HCT116 (cell line): ENCODE measurements around the gene KIAA0825. TPM values are rescaled to one million over a fixed set of nuclear protein-coding genes. Genes with fewer than 3 reads are reported as not detected.
"Not testable (repeated sequence)": the region's sequence is repeated elsewhere in the genome, so short reads cannot be mapped to it uniquely, and the experiment has no call there.

Experiments used
- ATAC-seq: fragments of 200-7000 bp; cut with Tn5 transposase; 2 replicates; pipeline ENCODE4 v1.9.1; 2020; ENCODE audit warnings: mild to moderate bottlenecking, moderate library complexity
- BruUV-seq: library from RNA; stranded (reverse); fragments of 400-500 nt; replicated peaks from 2 replicates; lab custom pipeline; 2021; lab: Mats Ljungman, UMichigan
- CTCF ChIA-PET: fragments of 300-600 bp; sonication (Branson Sonifier 250); formaldehyde crosslinking; loops from one replicate; lab custom pipeline; 2021; ENCODE audit warnings: antibody characterized with exemption; lab: Charles Lee
- POLR2A ChIA-PET: fragments of 300-600, 350-600 bp; sonication (Branson Sonifier 250); formaldehyde crosslinking; loops from one replicate; lab custom pipeline; 2021; ENCODE audit warnings: antibody characterized with exemption; lab: Charles Lee
- RAD21 ChIA-PET, 2 experiments: fragments of 300-600 bp; sonication (Branson Sonifier 250); formaldehyde crosslinking; loops; one replicate each; lab custom pipeline; 2023; ENCODE audit warnings: low total read pairs in 2 of 2; ENCODE audit not compliant: uncharacterized antibody in 2 of 2, unreplicated experiment in 2 of 2, low non-redundant PET in 1 of 2; lab: Charles Lee
- DNase-seq: peaks from one replicate; pipeline ENCODE4 v3.0.0-alpha.2; 2010; ENCODE audit warnings: low read depth, low spot score
- H2AFZ ChIP-seq: fragments of 200-600 bp; shearing (Covaris generic), sonication (generic); 2 replicates; pipeline ENCODE4 v1.6.1; 2017; ENCODE audit warnings: low read depth, mixed run types, mixed read lengths, antibody characterized with exemption, low read length; ENCODE audit not compliant: poor library complexity, severe bottlenecking
- H3K27ac ChIP-seq: 2 replicates; pipeline ENCODE4 v1.5.1; 2012; ENCODE audit warnings: low read depth, low read length
- H3K27me3 ChIP-seq: fragments of 200-600 bp; sonication (generic); 2 replicates; pipeline ENCODE4 v1.6.1; 2016; ENCODE audit warnings: mixed run types, low read length, mixed read lengths; ENCODE audit not compliant: insufficient read depth
- H3K36me3 ChIP-seq, 2 experiments: fragments of 200-500 bp in 1 of 2; fragments of 200-600 bp in 1 of 2; sonication (Bioruptor generic) in 1 of 2; sonication (generic) in 1 of 2; 2 replicates each; pipeline versions ENCODE4 v1.5.1 to v1.6.1; 2014 to 2016; ENCODE audit warnings: low read length in 2 of 2, inconsistent platforms in 1 of 2, mixed read lengths in 1 of 2, mixed run types in 1 of 2; ENCODE audit not compliant: insufficient read depth in 2 of 2, control insufficient read depth in 1 of 2
- H3K4me1 ChIP-seq, 2 experiments: fragments of 200-600 bp in 1 of 2; sonication (generic) in 1 of 2; 2 replicates each; pipeline versions ENCODE4 v1.5.1 to v1.6.1; 2012 to 2017; ENCODE audit warnings: low read length in 2 of 2, inconsistent platforms in 1 of 2, mild to moderate bottlenecking in 1 of 2, mixed read lengths in 1 of 2, mixed run types in 1 of 2, moderate library complexity in 1 of 2; ENCODE audit not compliant: insufficient read depth in 2 of 2, control insufficient read depth in 1 of 2
- H3K4me2 ChIP-seq: fragments of 200-600 bp; sonication (generic); 2 replicates; pipeline ENCODE4 v1.6.1; 2017; ENCODE audit warnings: mixed run types, low read length, mixed read lengths
- H3K4me3 ChIP-seq, 2 experiments: fragments of 200-600 bp in 1 of 2; sonication (generic) in 1 of 2; replicated peaks in 1 of 2; 2 replicates each; pipeline ENCODE4 v1.5.1; 2011 to 2016; ENCODE audit warnings: low read length in 2 of 2, control low read depth in 1 of 2, low read depth in 1 of 2, mild to moderate bottlenecking in 1 of 2, mixed read lengths in 1 of 2, mixed run types in 1 of 2
- H3K79me2 ChIP-seq: fragments of 200-600 bp; sonication (generic); 2 replicates; pipeline ENCODE4 v1.6.1; 2017; ENCODE audit warnings: mild to moderate bottlenecking, mixed run types, low read length, moderate library complexity, mixed read lengths; ENCODE audit not compliant: insufficient read depth
- H3K9ac ChIP-seq: fragments of 200-600 bp; sonication (generic); 2 replicates; pipeline ENCODE4 v1.6.1; 2016; ENCODE audit warnings: low read length, mixed read lengths
- H3K9me2 ChIP-seq: fragments of 200-600 bp; sonication (generic), shearing (Covaris generic); 2 replicates; pipeline ENCODE4 v1.6.1; 2017; ENCODE audit warnings: mixed run types, mild to moderate bottlenecking, moderate library complexity; ENCODE audit not compliant: insufficient read depth
- H3K9me3 ChIP-seq, 2 experiments: fragments of 200-500 bp in 1 of 2; fragments of 200-600 bp in 1 of 2; sonication (Bioruptor generic) in 1 of 2; sonication (generic) in 1 of 2; 2 replicates each; pipeline ENCODE4 v1.6.1; 2014 to 2017; ENCODE audit warnings: low read length in 2 of 2, mixed read lengths in 2 of 2, inconsistent platforms in 1 of 2, low read depth in 1 of 2, mild to moderate bottlenecking in 1 of 2, mixed run types in 1 of 2, moderate library complexity in 1 of 2; ENCODE audit not compliant: control insufficient read depth in 1 of 2, insufficient read depth in 1 of 2
- H4K20me1 ChIP-seq: fragments of 200-600 bp; sonication (generic), shearing (Covaris generic); 2 replicates; pipeline ENCODE4 v1.6.1; 2017; ENCODE audit warnings: mixed run types, mild to moderate bottlenecking, moderate library complexity; ENCODE audit not compliant: insufficient read depth
- EGR1 ChIP-seq: IDR thresholded peaks from 2 replicates; pipeline ENCODE4 v1.6.1; 2012; ENCODE audit warnings: low read depth
- ELF1 ChIP-seq: IDR thresholded peaks from 2 replicates; pipeline ENCODE4 v1.6.1; 2012; ENCODE audit warnings: low read depth, borderline replicate concordance
- JUND ChIP-seq: IDR thresholded peaks from 2 replicates; pipeline ENCODE4 v1.6.1; 2012
- POLR2A ChIP-seq: IDR thresholded peaks from 2 replicates; pipeline ENCODE4 v1.7.0; 2011; ENCODE audit warnings: borderline replicate concordance; ENCODE audit not compliant: insufficient read depth, insufficient read length; ENCODE audit errors: extremely low read depth
- POLR2AphosphoS5 ChIP-seq: IDR thresholded peaks from 2 replicates; pipeline ENCODE4 v1.6.1; 2011; ENCODE audit warnings: mild to moderate bottlenecking, low read depth, low read length, moderate library complexity
- SP1 ChIP-seq: IDR thresholded peaks from 2 replicates; pipeline ENCODE4 v1.6.1; 2012; ENCODE audit warnings: low read depth
- SRF ChIP-seq: IDR thresholded peaks from 2 replicates; pipeline ENCODE4 v1.6.1; 2012; ENCODE audit warnings: low read depth
- intact Hi-C: fragments of 100-400 bp; cut with micrococcal nuclease; formaldehyde crosslinking; loops from 2 replicates; pipeline ENCODE4 v1.10.0; 2022
- total RNA-seq: library from RNA; stranded (reverse); gene quantifications from one replicate; pipeline ENCODE4 v1.2.1, GENCODE V29; 2021; ENCODE audit not compliant: unreplicated experiment
- TF ChIP-seq, protein P1 (sequence below), 3 experiments: fragments of 200-600 bp in 1 of 3; sonication (generic) in 1 of 3; IDR thresholded peaks in 2 of 3; conservative IDR thresholded peaks in 1 of 3; 2 replicates each; pipeline ENCODE4 v1.5.1; 2012 to 2017; ENCODE audit warnings: low read depth in 2 of 3, low read length in 2 of 3, antibody characterized with exemption in 1 of 3, borderline replicate concordance in 1 of 3, control low read depth in 1 of 3, mild to moderate bottlenecking in 1 of 3, mixed read lengths in 1 of 3, mixed run types in 1 of 3, moderate library complexity in 1 of 3; ENCODE audit not compliant: insufficient read depth in 1 of 3
- TF ChIP-seq, protein P2 (sequence below): IDR thresholded peaks from 2 replicates; pipeline ENCODE4 v1.6.1; 2012

KIAA0825 gene
- total RNA-seq, 1 experiment from 2014 or later, result 1.4 TPM

DNA sequence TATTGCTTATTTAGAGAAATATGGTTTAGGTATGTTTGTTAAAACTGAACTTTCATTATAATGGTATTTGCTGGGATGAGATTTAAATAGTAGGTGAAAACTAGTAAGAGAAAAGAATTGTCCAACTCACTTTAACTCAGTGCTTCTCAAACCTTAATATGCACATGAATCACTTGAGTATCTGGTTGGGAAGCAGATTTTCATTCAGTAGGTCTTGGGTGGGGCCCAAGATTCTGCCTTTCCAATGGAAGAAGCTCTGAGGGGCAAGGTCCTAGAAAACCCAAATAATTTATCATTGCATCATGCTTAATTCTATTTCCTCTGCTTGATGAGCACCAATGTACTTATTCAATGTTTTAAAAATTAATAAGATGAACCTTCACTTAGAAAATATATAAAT, 262.6 kb downstream of the KIAA0825 start:
- no peaks in the 10 kb centered on the region for H3K36me3 ChIP-seq
- H3K79me2 ChIP-seq, result no peaks in the 10 kb centered on the region
- H3K27me3 ChIP-seq, result no peaks in the 10 kb centered on the region
- no peak overlapping the region for H3K4me2 ChIP-seq
- no peaks in the 10 kb centered on the region for H3K9me2 ChIP-seq
- no peak overlapping the region for H3K4me3 ChIP-seq
- no peak overlapping the region for H2AFZ ChIP-seq
- TF ChIP-seq, protein P1, sequence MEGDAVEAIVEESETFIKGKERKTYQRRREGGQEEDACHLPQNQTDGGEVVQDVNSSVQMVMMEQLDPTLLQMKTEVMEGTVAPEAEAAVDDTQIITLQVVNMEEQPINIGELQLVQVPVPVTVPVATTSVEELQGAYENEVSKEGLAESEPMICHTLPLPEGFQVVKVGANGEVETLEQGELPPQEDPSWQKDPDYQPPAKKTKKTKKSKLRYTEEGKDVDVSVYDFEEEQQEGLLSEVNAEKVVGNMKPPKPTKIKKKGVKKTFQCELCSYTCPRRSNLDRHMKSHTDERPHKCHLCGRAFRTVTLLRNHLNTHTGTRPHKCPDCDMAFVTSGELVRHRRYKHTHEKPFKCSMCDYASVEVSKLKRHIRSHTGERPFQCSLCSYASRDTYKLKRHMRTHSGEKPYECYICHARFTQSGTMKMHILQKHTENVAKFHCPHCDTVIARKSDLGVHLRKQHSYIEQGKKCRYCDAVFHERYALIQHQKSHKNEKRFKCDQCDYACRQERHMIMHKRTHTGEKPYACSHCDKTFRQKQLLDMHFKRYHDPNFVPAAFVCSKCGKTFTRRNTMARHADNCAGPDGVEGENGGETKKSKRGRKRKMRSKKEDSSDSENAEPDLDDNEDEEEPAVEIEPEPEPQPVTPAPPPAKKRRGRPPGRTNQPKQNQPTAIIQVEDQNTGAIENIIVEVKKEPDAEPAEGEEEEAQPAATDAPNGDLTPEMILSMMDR (IDR thresholded peaks at IDR 0.05 in 2 of 3, conservative IDR thresholded peaks at IDR 0.05 in 1 of 3; ENCODE audit: borderline replicate concordance in 1 of 3, insufficient read depth in 1 of 3, low read depth in 2 of 3, low read length in 2 of 3), result no peak
- TF ChIP-seq, protein P2, sequence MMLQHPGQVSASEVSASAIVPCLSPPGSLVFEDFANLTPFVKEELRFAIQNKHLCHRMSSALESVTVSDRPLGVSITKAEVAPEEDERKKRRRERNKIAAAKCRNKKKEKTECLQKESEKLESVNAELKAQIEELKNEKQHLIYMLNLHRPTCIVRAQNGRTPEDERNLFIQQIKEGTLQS, result no peak
- no peak for TF ChIP-seq SP1
- no peak for TF ChIP-seq POLR2A
- TF ChIP-seq SRF, result no peak
- no peak for TF ChIP-seq EGR1
- no peak for TF ChIP-seq POLR2AphosphoS5
- TF ChIP-seq ELF1, result no peak
- TF ChIP-seq JUND, result no peak
- no peaks in the 10 kb centered on the region for H3K9me3 ChIP-seq
- RAD21 ChIA-PET, result no interaction called here
- CTCF ChIA-PET, result no interaction called here
- no peaks in the 10 kb centered on the region for H3K4me1 ChIP-seq
- ATAC-seq (no peak), DNase-seq (no peak)
- H3K27ac ChIP-seq, result no peak overlapping the region
- BruUV-seq, result no TSS peak
- H3K9ac ChIP-seq, result no peak overlapping the region
- H4K20me1 ChIP-seq, result no peaks in the 10 kb centered on the region
- intact Hi-C loops, result loop anchor here (10.0 kb wide), 1 partner anchor 61 kb away; no protein-coding TSS in a partner anchor
- POLR2A ChIA-PET, result no interaction called here

DNA sequence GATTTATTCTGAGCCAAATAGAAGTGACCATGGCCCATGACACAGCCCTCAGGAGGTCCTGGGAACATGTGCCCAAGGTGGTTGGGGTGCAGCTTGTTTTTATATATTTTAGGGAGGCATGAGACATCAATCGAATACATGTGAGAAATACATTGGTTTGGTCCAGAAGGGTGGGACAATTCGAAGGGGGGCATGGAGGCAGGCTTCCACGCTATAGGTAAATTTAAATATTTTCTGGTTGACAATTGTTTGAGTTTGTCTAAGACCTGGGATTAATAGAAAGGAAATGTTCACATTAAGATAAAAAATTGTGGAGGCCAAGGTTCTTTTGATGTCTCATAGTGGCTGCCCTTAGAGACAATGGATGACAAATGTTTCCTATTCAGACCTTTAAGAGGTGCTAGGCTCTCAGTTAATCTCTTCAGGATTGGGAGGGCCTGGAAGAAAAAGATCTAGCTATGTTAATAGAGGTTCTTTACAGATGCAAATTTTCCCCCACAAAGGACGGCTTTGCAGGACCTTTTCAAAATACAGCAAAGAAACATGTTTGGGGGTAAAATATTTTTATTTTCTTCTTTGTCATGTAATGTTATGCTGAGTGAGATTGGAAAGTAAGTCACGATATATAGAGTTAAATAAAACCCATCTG, 263.4 kb downstream of the KIAA0825 start:
- BruUV-seq, H4K20me1 ChIP-seq, H3K36me3 ChIP-seq, H3K79me2 ChIP-seq, H3K27me3 ChIP-seq, H2AFZ ChIP-seq, DNase-seq, H3K4me1 ChIP-seq, RAD21 ChIA-PET, POLR2A ChIA-PET, H3K9me2 ChIP-seq, H3K9me3 ChIP-seq, H3K9ac ChIP-seq, CTCF ChIA-PET, H3K4me2 ChIP-seq, H3K27ac ChIP-seq, H3K4me3 ChIP-seq, ATAC-seq: not testable (repeated sequence)
- intact Hi-C loops, result loop anchor here (10.0 kb wide), 1 partner anchor 60 kb away; no protein-coding TSS in a partner anchor
